PC-3 (cell line): Measurements from ENCODE around the gene GMPPB.

Experiments
- EZH2 ChIP-seq: fragments of 300-600 bp; sonication (generic); IDR thresholded peaks from one replicate; pipeline ENCODE4 v1.6.1; 2017; ENCODE audit warnings: antibody characterized with exemption, mild to moderate bottlenecking, low read length; ENCODE audit not compliant: unreplicated experiment
- EZH2phosphoT487 ChIP-seq: fragments of 300-600 bp; sonication (generic); IDR thresholded peaks from 2 replicates; pipeline ENCODE4 v1.6.1; 2018; ENCODE audit warnings: mild to moderate bottlenecking, antibody characterized with exemption, low read length, borderline replicate concordance
- TF ChIP-seq, protein P1 (sequence below): fragments of 300-600 bp; sonication (generic); conservative IDR thresholded peaks from 2 replicates; pipeline ENCODE4 v1.5.1; 2017; ENCODE audit warnings: antibody characterized with exemption, low read depth, mild to moderate bottlenecking, low read length

DNA sequence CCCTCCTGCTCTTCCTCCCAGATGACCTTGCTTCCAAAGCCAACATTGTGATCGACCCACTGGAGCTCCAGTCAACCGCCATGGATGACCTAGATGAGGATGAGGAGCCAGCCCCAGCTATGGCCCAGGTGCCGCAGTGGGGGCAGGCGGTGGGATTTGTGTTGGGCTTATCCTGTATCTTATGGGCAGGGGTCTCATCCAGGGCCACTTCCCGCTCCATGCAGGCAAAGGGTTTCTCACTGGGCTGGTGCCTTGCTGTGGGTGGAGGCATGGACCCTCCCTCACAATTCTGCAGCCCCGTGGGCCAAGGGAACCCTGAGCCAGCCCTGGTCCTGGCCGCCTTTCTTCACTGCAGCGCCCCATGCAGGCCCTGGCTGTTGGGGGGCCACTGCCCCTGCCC is 19.1 kb downstream of the GMPPB start:
- TF ChIP-seq EZH2, result no peak
- TF ChIP-seq, protein P1, sequence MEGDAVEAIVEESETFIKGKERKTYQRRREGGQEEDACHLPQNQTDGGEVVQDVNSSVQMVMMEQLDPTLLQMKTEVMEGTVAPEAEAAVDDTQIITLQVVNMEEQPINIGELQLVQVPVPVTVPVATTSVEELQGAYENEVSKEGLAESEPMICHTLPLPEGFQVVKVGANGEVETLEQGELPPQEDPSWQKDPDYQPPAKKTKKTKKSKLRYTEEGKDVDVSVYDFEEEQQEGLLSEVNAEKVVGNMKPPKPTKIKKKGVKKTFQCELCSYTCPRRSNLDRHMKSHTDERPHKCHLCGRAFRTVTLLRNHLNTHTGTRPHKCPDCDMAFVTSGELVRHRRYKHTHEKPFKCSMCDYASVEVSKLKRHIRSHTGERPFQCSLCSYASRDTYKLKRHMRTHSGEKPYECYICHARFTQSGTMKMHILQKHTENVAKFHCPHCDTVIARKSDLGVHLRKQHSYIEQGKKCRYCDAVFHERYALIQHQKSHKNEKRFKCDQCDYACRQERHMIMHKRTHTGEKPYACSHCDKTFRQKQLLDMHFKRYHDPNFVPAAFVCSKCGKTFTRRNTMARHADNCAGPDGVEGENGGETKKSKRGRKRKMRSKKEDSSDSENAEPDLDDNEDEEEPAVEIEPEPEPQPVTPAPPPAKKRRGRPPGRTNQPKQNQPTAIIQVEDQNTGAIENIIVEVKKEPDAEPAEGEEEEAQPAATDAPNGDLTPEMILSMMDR, result no peak
- no peak for TF ChIP-seq EZH2phosphoT487
